Measurements from ENCODE around the gene SYNPO2L. TPM values are rescaled to one million over a fixed set of nuclear protein-coding genes. Genes with fewer than 3 reads are reported as not detected.
"Not testable (repeated sequence)": the region's sequence is repeated elsewhere in the genome, so short reads cannot be mapped to it uniquely, and the experiment has no call there.

Gene SYNPO2L
- total and polyA plus RNA-seq, 2 donors: 0.09 to 0.21 TPM

- H3K4me1 ChIP-seq (ENCODE audit: control insufficient read depth in 2 of 2, insufficient read depth in 2 of 2, low read length in 2 of 2): peaks cover 4 to 7% of the 10 kb centered on the region in 2 donors
- DNase-seq (ENCODE audit: low read depth in 6 of 9, low spot score in 9 of 9): no peak
- H3K36me3 ChIP-seq (ENCODE audit: control insufficient read depth in 2 of 2, insufficient read depth in 2 of 2, low read length in 1 of 2): no peaks in the 10 kb centered on the region
- 97% methylated on average over 6 of the region's 6 CpGs for WGBS
- H3K4me3 ChIP-seq (ENCODE audit: low read length in 2 of 2): no peak overlapping the region
- no peak overlapping the region for H3K27ac ChIP-seq (ENCODE audit: low read depth in 1 of 2, low read length in 1 of 2)
- no peaks in the 10 kb centered on the region for H3K9me3 ChIP-seq (ENCODE audit: control insufficient read depth in 2 of 2, insufficient read depth in 1 of 2, low read length in 1 of 2)
- H3K27me3 ChIP-seq (ENCODE audit: control insufficient read depth in 2 of 2, insufficient read depth in 1 of 2, low read length in 1 of 2): no peaks in the 10 kb centered on the region
Observed at GRCh38 chr10:73627300-73627699, 28.5 kb downstream of the SYNPO2L start.

GRCh38 chr10:73625884-73626752 is 29.7 kb downstream of the SYNPO2L start:
- Histone ChIP-seq H3K36me3 (ENCODE audit: control insufficient read depth in 2 of 2, insufficient read depth in 2 of 2, low read length in 1 of 2) (no peaks in the 10 kb centered on the region), H3K9me3 (ENCODE audit: control insufficient read depth in 2 of 2, insufficient read depth in 1 of 2, low read length in 1 of 2) (no peaks in the 10 kb centered on the region), H3K4me1 (ENCODE audit: control insufficient read depth in 2 of 2, insufficient read depth in 2 of 2, low read length in 2 of 2) (peaks cover 4 to 7% of the 10 kb centered on the region in 2 donors), H3K4me3 (ENCODE audit: low read length in 2 of 2) (peak overlapping the region; percentile 62 to 70), H3K27me3 (ENCODE audit: control insufficient read depth in 2 of 2, insufficient read depth in 1 of 2, low read length in 1 of 2) (no peaks in the 10 kb centered on the region), H3K27ac (ENCODE audit: low read depth in 1 of 2, low read length in 1 of 2) (peak overlapping the region; percentile 48 to 84)
- 1% methylated on average over 42 of the region's 42 CpGs for WGBS
- DNase-seq (ENCODE audit: low read depth in 6 of 9, low spot score in 9 of 9): peak; percentile 90 to 99 (median 97)

- WGBS: under 1% methylated on average over 46 of the region's 46 CpGs
- Histone ChIP-seq H3K4me3 (ENCODE audit: low read length in 2 of 2) (peak overlapping the region; percentile 62 to 70), H3K27ac (ENCODE audit: low read depth in 1 of 2, low read length in 1 of 2) (peak overlapping the region; percentile 50 to 79)
Observed at GRCh38 chr10:73625004-73625883, 30.6 kb downstream of the SYNPO2L start.

GRCh38 chr10:73623056-73623455 is 32.8 kb downstream of the SYNPO2L start:
- Histone ChIP-seq H3K9me3 (ENCODE audit: control insufficient read depth in 2 of 2, insufficient read depth in 1 of 2, low read length in 1 of 2) (no peaks in the 10 kb centered on the region), H3K27ac (ENCODE audit: low read depth in 1 of 2, low read length in 1 of 2) (no peak overlapping the region), H3K4me1 (ENCODE audit: control insufficient read depth in 2 of 2, insufficient read depth in 2 of 2, low read length in 2 of 2) (peaks cover 4 to 7% of the 10 kb centered on the region in 2 donors), H3K27me3 (ENCODE audit: control insufficient read depth in 2 of 2, insufficient read depth in 1 of 2, low read length in 1 of 2) (no peaks in the 10 kb centered on the region), H3K36me3 (ENCODE audit: control insufficient read depth in 2 of 2, insufficient read depth in 2 of 2, low read length in 1 of 2) (no peaks in the 10 kb centered on the region), H3K4me3 (ENCODE audit: low read length in 2 of 2) (no peak overlapping the region)
- DNase-seq (ENCODE audit: low read depth in 6 of 9, low spot score in 9 of 9): no peak
- WGBS: 97% methylated on average over 4 of the region's 4 CpGs

More at GRCh38 chr10:73625004-73625883, 30.6 kb downstream of the SYNPO2L start:
- Histone ChIP-seq H3K4me1 (ENCODE audit: control insufficient read depth in 2 of 2, insufficient read depth in 2 of 2, low read length in 2 of 2) (peaks cover 4 to 7% of the 10 kb centered on the region in 2 donors), H3K9me3 (ENCODE audit: control insufficient read depth in 2 of 2, insufficient read depth in 1 of 2, low read length in 1 of 2) (no peaks in the 10 kb centered on the region), H3K27me3 (ENCODE audit: control insufficient read depth in 2 of 2, insufficient read depth in 1 of 2, low read length in 1 of 2) (no peaks in the 10 kb centered on the region), H3K36me3 (ENCODE audit: control insufficient read depth in 2 of 2, insufficient read depth in 2 of 2, low read length in 1 of 2) (no peaks in the 10 kb centered on the region)
- DNase-seq (ENCODE audit: low read depth in 6 of 9, low spot score in 9 of 9): peak in 3 of 9 donors; percentile 20 to 64 (median 28)

GRCh38 chr10:73620974-73621373 is 34.9 kb downstream of the SYNPO2L start:
- 99% methylated on average over 12 of the region's 12 CpGs for WGBS
- H3K36me3 ChIP-seq (ENCODE audit: control insufficient read depth in 2 of 2, insufficient read depth in 2 of 2, low read length in 1 of 2); DNase-seq (ENCODE audit: low read depth in 6 of 9, low spot score in 9 of 9); H3K27ac ChIP-seq (ENCODE audit: low read depth in 1 of 2, low read length in 1 of 2); H3K9me3 ChIP-seq (ENCODE audit: control insufficient read depth in 2 of 2, insufficient read depth in 1 of 2, low read length in 1 of 2); H3K4me1 ChIP-seq (ENCODE audit: control insufficient read depth in 2 of 2, insufficient read depth in 2 of 2, low read length in 2 of 2); H3K4me3 ChIP-seq (ENCODE audit: low read length in 2 of 2); H3K27me3 ChIP-seq (ENCODE audit: control insufficient read depth in 2 of 2, insufficient read depth in 1 of 2, low read length in 1 of 2): not testable (repeated sequence)

- H3K27me3 ChIP-seq (ENCODE audit: control insufficient read depth in 2 of 2, insufficient read depth in 1 of 2, low read length in 1 of 2); H3K4me3 ChIP-seq (ENCODE audit: low read length in 2 of 2); H3K9me3 ChIP-seq (ENCODE audit: control insufficient read depth in 2 of 2, insufficient read depth in 1 of 2, low read length in 1 of 2); H3K4me1 ChIP-seq (ENCODE audit: control insufficient read depth in 2 of 2, insufficient read depth in 2 of 2, low read length in 2 of 2); H3K27ac ChIP-seq (ENCODE audit: low read depth in 1 of 2, low read length in 1 of 2); DNase-seq (ENCODE audit: low read depth in 6 of 9, low spot score in 9 of 9); H3K36me3 ChIP-seq (ENCODE audit: control insufficient read depth in 2 of 2, insufficient read depth in 2 of 2, low read length in 1 of 2): not testable (repeated sequence)
- WGBS: 98% methylated on average over 8 of the region's 8 CpGs
Observed at GRCh38 chr10:73617143-73617542, 38.7 kb downstream of the SYNPO2L start.

- Histone ChIP-seq H3K36me3 (ENCODE audit: control insufficient read depth in 2 of 2, insufficient read depth in 2 of 2, low read length in 1 of 2) (no peaks in the 10 kb centered on the region), H3K27me3 (ENCODE audit: control insufficient read depth in 2 of 2, insufficient read depth in 1 of 2, low read length in 1 of 2) (no peaks in the 10 kb centered on the region), H3K4me3 (ENCODE audit: low read length in 2 of 2) (no peak overlapping the region), H3K27ac (ENCODE audit: low read depth in 1 of 2, low read length in 1 of 2) (no peak overlapping the region), H3K9me3 (ENCODE audit: control insufficient read depth in 2 of 2, insufficient read depth in 1 of 2, low read length in 1 of 2) (no peaks in the 10 kb centered on the region), H3K4me1 (ENCODE audit: control insufficient read depth in 2 of 2, insufficient read depth in 2 of 2, low read length in 2 of 2) (no peaks in the 10 kb centered on the region)
- no peak for DNase-seq (ENCODE audit: low read depth in 6 of 9, low spot score in 9 of 9)
- 95% methylated on average over 3 of the region's 3 CpGs for WGBS
Observed at GRCh38 chr10:73614720-73615119, 41.1 kb downstream of the SYNPO2L start.

GRCh38 chr10:73609116-73609515 is 46.7 kb downstream of the SYNPO2L start:
- H3K4me3 ChIP-seq (ENCODE audit: low read length in 2 of 2): no peak overlapping the region
- no peaks in the 10 kb centered on the region for H3K9me3 ChIP-seq (ENCODE audit: control insufficient read depth in 2 of 2, insufficient read depth in 1 of 2, low read length in 1 of 2)
- no peaks in the 10 kb centered on the region for H3K36me3 ChIP-seq (ENCODE audit: control insufficient read depth in 2 of 2, insufficient read depth in 2 of 2, low read length in 1 of 2)
- no peaks in the 10 kb centered on the region for H3K4me1 ChIP-seq (ENCODE audit: control insufficient read depth in 2 of 2, insufficient read depth in 2 of 2, low read length in 2 of 2)
- WGBS: 95% methylated on average over 4 of the region's 4 CpGs
- DNase-seq (ENCODE audit: low read depth in 6 of 9, low spot score in 9 of 9): no peak
- no peaks in the 10 kb centered on the region for H3K27me3 ChIP-seq (ENCODE audit: control insufficient read depth in 2 of 2, insufficient read depth in 1 of 2, low read length in 1 of 2)
- no peak overlapping the region for H3K27ac ChIP-seq (ENCODE audit: low read depth in 1 of 2, low read length in 1 of 2)

- DNase-seq (ENCODE audit: low read depth in 6 of 9, low spot score in 9 of 9): peak in 1 of 9 donors; percentile 22
- 85% methylated on average over 3 of the region's 3 CpGs for WGBS
- no peak overlapping the region for H3K4me3 ChIP-seq (ENCODE audit: low read length in 2 of 2)
- no peaks in the 10 kb centered on the region for H3K27me3 ChIP-seq (ENCODE audit: control insufficient read depth in 2 of 2, insufficient read depth in 1 of 2, low read length in 1 of 2)
- H3K27ac ChIP-seq (ENCODE audit: low read depth in 1 of 2, low read length in 1 of 2): peak overlapping the region; percentile 6 to 20
- H3K4me1 ChIP-seq (ENCODE audit: control insufficient read depth in 2 of 2, insufficient read depth in 2 of 2, low read length in 2 of 2): peaks cover 0 to 3% of the 10 kb centered on the region in 2 donors
- H3K36me3 ChIP-seq (ENCODE audit: control insufficient read depth in 2 of 2, insufficient read depth in 2 of 2, low read length in 1 of 2): no peaks in the 10 kb centered on the region
- H3K9me3 ChIP-seq (ENCODE audit: control insufficient read depth in 2 of 2, insufficient read depth in 1 of 2, low read length in 1 of 2): no peaks in the 10 kb centered on the region
Observed at GRCh38 chr10:73601486-73601921, 54.3 kb downstream of the SYNPO2L start.
